Coronary artery (tissue), 2 donors: ENCODE results near the gene OR2J1.
"Not testable (repeated sequence)": the region's sequence is repeated elsewhere in the genome, so short reads cannot be mapped to it uniquely, and the experiment has no call there.

ENCODE experiments used
- DNase-seq: peaks from one replicate; pipeline ENCODE4 v3.0.0-alpha.2; 2017; ENCODE audit warnings: low spot score
- H3K27ac ChIP-seq, 2 donors: fragments of 200-600 bp; sonication (generic); one replicate each; pipeline ENCODE4 v1.5.1; 2016 to 2019
- H3K4me3 ChIP-seq: fragments of 200-600 bp; sonication (generic); 2 replicates; pipeline ENCODE4 v1.5.1; 2016; ENCODE audit warnings: mild to moderate bottlenecking, moderate library complexity
- CTCF ChIP-seq: fragments of 200-600 bp; sonication (generic); IDR thresholded peaks from one replicate; pipeline ENCODE4 v1.5.1; 2019; ENCODE audit warnings: antibody characterized with exemption

OR2J1 gene

GRCh38 chr6:29092957-29093356 lies 6.3 kb upstream of the OR2J1 start:
- H3K27ac ChIP-seq, result no peak overlapping the region
- no peak for TF ChIP-seq CTCF
- H3K4me3 ChIP-seq, result no peak overlapping the region
- no peak for DNase-seq

- no peak for TF ChIP-seq CTCF
- Histone ChIP-seq H3K27ac (no peak overlapping the region), H3K4me3 (no peak overlapping the region)
- DNase-seq, result no peak
Observed at GRCh38 chr6:29097803-29098202, 1.5 kb upstream of the OR2J1 start.

- Histone ChIP-seq H3K27ac (no peak within 1 kb of the TSS), H3K4me3 (no peak within 1 kb of the TSS)
- no peak for TF ChIP-seq CTCF
- no peak for DNase-seq
Observed at GRCh38 chr6:29107758-29108157, 8.5 kb downstream of the OR2J1 start, which contains the start of gene OR2J3. OR2J3 (plus strand) TSS chr6:29108058; CDS start chr6:29111891, 3,833 bp downstream.

- TF ChIP-seq CTCF, result no peak
- Histone ChIP-seq H3K4me3 (no peak overlapping the region), H3K27ac (no peak overlapping the region)
- DNase-seq, result no peak
Observed at GRCh38 chr6:29112135-29112534, 12.8 kb downstream of the OR2J1 start.

- not testable (repeated sequence) for DNase-seq, H3K27ac ChIP-seq, H3K4me3 ChIP-seq
Observed at GRCh38 chr6:29114964-29115363, 15.7 kb downstream of the OR2J1 start.

GRCh38 chr6:29129326-29130012 lies 30.2 kb downstream of the OR2J1 start:
- no peak overlapping the region for H3K4me3 ChIP-seq
- TF ChIP-seq CTCF, result no peak
- no peak overlapping the region for H3K27ac ChIP-seq
- no peak for DNase-seq

GRCh38 chr6:29130644-29131043 lies 31.4 kb downstream of the OR2J1 start:
- H3K4me3 ChIP-seq, result no peak overlapping the region
- no peak overlapping the region for H3K27ac ChIP-seq
- DNase-seq, result no peak
- no peak for TF ChIP-seq CTCF
